GM12892 (cell line): Measurements from ENCODE around the gene ADAM20.

ENCODE experiments used
- POLR2A ChIP-seq: IDR thresholded peaks from 2 replicates; pipeline ENCODE4 v1.6.1; 2011; ENCODE audit warnings: low read depth, low read length, control low read depth
- POLR2AphosphoS5 ChIP-seq: IDR thresholded peaks from 2 replicates; pipeline ENCODE4 v1.6.1; 2011; ENCODE audit warnings: low read depth, low read length, control low read depth
- TAF1 ChIP-seq: IDR thresholded peaks from 2 replicates; pipeline ENCODE4 v1.6.1; 2011; ENCODE audit warnings: low read depth, mild to moderate bottlenecking, control low read depth, low read length, borderline replicate concordance

GRCh38 chr14:70567791-70568190 is 33.0 kb upstream of the ADAM20 start:
- TF ChIP-seq POLR2A (no peak), TAF1 (no peak), POLR2AphosphoS5 (no peak)
